WI38 (cell line): ENCODE results near the gene AP2A1.

Experiments used
- H3K4me3 ChIP-seq: 2 replicates; pipeline ENCODE4 v1.5.1; 2011; ENCODE audit warnings: low read depth, mild to moderate bottlenecking, control low read depth, low read length
- CTCF ChIP-seq: IDR thresholded peaks from 2 replicates; pipeline ENCODE4 v1.5.1; 2012; ENCODE audit warnings: low read depth, mild to moderate bottlenecking, control low read depth, low read length

Gene AP2A1

GRCh38 chr19:49824662-49825061 lies 57.9 kb downstream of the AP2A1 start:
- no peak overlapping the region for H3K4me3 ChIP-seq
- no peak for TF ChIP-seq CTCF

- TF ChIP-seq CTCF: no peak
- no peak overlapping the region for H3K4me3 ChIP-seq
Observed at GRCh38 chr19:49827034-49827433, 60.2 kb downstream of the AP2A1 start.

DNA sequence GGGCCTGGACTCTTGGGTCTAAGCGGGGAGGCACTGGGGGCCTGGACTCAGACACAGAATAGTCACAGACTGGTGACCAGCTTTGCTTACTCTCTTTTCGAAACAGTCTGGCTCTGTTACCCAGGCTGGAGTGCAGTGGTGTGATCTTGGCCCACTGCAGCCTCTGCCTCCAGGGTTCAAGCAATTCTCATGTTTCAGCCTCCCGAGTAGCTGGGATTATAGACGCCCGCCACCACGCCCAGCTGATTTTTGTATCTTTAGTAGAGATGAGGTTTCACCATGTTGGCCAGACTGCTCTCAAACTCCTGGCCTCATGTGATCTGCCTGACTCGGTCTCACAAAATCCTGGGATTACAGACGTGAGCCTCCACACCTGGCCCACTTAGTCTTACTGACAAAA lies 62.4 kb downstream of the AP2A1 start:
- no peak for TF ChIP-seq CTCF
- H3K4me3 ChIP-seq: no peak overlapping the region

DNA sequence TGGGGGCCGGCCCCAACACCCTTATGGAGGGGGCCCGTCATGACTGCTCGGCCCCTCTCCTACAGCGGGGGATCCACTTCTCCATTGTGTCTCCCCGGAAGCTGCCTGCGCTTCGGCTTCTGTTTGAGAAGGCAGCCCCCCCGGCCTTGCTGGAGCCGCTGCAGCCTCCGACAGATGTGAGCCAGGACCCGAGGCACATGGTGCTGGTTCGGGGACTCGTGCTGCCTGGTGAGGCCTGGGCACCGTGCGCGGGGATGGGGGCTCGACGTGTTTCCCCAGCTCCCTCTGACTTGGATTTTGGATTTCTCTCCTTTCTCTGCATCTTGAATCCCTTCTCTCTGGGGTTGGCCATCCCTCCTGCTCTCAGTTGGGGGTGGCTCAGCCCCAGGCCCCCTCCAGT lies 62.9 kb downstream of the AP2A1 start:
- no peak overlapping the region for H3K4me3 ChIP-seq
- no peak for TF ChIP-seq CTCF

DNA sequence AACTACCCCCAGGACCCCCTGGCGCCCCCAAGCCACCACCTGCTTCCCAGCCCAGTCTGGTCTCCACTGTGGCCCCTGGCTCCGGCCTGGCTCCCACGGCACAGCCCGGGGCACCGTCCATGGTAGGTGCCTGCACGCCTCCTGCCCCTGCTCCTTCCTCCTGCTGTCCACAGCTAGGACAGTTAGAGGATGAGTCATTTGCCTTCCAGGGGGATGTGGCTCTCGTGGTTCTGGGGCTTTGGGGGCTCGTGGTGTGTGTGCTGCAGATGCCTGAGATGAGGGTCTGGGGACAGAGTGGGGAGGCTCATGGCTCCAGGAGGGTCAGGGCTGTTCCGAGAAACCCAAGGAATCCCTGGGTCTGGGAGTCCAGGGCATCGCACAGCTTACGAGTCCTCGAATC lies 64.0 kb downstream of the AP2A1 start:
- TF ChIP-seq CTCF: no peak

GRCh38 chr19:49831592-49831991 lies 64.8 kb downstream of the AP2A1 start:
- TF ChIP-seq CTCF: no peak
- H3K4me3 ChIP-seq: no peak overlapping the region

More for the DNA sequence above, 64.0 kb downstream of the AP2A1 start:
- no peak overlapping the region for H3K4me3 ChIP-seq

GRCh38 chr19:49832556-49832955 lies 65.8 kb downstream of the AP2A1 start:
- H3K4me3 ChIP-seq: no peak overlapping the region
- no peak for TF ChIP-seq CTCF
